ENCODE data around the gene PCYOX1L.
"Not testable (repeated sequence)": the region's sequence is repeated elsewhere in the genome, so short reads cannot be mapped to it uniquely, and the experiment has no call there.

Gene PCYOX1L

DNA sequence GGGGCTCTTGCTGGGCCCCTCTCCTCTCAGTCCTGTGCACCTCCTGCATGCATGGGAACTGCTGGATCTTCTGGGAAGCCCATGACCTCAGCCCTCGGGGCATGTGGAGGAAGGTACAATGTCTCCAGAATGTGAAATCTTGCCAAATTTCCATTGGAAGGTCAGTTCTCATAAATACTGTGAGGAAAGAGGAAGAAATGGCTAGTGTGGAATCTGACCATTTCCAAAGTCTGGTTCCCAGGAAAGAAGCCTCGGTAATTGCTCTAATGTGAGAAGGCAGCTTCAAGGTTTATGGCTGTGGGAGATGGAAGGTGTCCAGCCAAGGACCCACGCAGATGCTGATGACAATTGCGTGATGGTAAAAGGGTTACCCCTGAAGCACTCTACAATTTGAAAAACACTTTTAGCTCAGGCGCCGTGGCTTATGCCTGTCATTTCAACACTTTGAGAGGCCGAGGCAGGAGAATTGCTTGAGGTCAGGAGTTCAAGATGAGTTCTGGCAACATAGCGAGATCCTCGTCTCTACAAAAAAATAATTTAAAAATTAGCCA lies 29.3 kb downstream of the PCYOX1L start:
- no peak for DNase-seq (ENCODE audit: low read depth)

DNA sequence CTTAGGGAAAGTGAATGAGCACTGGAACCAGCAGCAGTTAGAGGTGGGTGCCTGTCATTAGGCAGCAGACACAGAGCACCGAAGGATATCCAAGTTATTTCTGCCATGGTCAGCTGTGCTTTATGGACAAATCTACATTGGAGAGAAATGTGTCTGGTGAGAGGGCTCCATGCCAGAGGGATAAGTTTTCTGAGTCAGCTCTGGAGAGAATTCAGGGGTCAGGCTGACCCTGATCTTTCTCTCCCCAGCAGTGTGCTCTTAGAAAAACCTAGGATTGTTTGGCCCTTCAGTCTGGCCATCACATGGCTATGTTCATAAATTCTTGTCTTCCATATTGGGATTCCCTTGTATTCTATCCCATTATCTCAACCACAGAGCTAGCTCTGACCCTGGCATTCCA lies 30.1 kb downstream of the PCYOX1L start:
- no peak for DNase-seq (ENCODE audit: low read depth)

DNA sequence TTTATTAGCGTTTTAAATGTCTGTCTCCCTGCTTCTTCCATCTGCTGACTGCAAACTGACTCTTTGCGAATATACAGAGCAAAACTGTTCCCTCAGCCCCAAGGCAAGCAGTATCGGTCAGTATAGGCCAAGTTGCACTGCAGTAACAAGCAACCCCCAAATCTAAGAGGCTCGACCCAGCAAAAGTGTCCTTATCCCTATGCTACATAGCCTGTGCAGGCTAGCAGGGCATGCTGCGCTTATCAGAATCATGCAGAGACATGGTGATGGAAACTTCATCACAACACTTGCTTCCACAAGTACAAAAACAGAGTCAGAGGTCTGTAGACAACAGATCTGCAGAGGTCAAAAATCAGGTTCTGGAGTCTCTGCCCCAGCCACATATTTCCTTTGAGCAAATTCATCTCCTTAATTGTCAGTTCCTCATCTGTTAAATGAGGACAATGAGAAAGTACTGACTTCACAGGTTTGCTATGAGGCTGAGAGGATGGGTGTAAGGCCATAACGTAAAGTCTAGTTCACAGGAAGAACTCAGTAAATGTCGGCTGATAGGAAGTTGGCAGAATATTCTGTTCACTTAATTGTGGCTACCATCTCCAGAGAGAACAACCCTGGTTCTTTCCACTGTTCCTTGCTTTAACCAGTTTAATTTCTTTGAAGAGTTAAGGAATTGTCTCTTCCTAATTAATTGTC lies 30.8 kb downstream of the PCYOX1L start:
- no peak for DNase-seq (ENCODE audit: low read depth)

DNA sequence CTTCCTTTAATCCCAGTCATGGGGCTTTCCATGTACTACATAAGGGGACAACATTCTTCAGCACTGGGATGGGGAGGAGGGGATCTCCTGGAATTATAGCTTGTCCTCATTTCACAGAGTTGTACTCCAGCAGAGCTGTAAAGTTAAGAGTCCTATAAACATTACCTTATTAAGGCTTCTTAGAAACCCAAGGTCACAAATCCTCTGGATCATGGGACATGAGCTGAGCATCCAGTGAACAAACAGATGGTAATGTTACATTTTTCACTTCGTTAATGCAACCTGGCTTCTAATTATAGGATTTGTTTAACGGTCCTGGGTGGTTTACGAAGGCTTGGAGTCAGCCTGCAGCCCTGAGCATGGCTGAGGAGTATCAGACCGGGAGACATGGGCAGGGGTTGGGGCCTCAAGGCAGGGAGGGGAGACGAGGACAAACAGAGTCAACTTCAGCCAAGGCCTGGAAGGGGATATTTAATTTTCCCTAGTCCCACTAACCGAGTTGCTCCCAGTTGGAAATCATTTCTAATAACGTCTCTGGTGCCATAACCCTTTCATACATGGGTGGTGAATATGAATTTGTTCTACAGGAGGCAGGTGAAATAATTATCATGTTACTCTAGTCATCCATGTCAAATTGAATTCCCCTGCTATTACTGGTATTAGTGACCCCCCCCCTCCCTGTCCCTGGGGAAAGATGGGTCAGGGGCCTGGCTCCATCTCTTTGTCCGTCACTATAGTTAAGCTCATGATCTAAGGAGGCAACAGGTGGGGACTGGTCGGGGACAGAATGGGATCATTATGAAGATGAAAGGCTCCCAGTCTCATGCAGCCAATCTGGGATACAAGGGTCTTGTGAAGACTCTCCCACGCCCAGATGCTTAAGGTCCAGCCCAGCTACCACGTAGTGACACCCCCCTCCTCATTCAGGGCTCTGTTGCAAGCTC lies 32.0 kb downstream of the PCYOX1L start:
- DNase-seq (ENCODE audit: low read depth), result no peak

DNA sequence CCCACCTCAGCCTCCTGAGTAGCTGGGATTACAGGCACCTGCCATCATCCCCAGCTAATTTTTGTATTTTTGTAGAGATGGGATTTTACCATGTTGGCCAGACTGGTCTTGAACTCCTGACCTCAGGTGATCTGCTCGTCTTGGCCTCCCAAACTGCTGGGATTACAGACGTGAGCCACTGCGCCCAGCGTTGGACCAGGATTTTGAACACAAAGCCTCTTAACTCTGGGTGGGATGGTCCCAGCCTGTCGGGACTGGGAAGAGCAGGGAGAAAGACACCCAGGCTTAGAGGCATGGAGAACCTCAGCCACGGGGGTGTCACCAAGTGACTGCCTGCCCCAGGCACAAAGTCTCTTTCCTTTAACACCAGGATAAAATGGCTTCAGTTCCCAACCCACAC lies 33.2 kb downstream of the PCYOX1L start:
- not testable (repeated sequence) for DNase-seq (ENCODE audit: low read depth)

DNA sequence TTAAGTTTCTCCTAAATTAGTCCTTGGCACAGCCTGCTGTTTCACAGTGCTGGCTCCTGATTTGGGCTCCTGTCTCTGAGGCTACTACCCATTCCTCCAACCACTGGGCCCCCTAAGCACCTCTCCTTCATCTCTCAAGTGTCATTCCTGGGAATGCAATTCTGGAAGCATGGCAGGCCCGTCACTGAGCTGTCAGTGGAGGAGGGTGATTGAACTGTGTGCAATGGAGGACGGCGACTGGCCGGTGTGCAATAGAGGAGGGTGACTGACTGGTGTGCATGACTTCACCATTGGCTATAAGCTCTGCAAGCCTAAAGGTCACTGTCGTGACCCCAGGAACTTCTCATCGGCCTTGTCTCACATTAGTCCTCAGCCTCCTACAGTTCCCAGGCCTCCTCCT lies 33.7 kb downstream of the PCYOX1L start:
- no peak for DNase-seq (ENCODE audit: low read depth)

DNA sequence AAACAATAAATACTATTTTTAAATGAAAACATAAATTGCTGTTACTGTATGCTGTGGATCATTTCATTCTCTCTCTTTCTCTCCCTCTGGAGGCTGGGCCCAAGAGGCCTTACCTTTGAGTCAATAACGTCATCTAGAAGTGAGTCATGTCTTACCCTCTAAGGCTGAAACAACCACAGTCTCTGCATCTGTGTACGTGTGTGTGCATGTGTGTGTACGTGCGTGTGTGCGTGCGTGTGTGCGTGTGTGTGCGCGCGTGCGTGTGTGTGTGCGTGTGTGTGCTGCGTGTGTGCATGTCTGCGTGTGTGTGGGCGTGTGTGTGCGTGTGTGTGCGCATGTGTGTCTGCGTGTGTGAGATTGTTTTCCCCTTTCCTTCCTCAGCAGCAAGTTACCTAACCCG lies 34.9 kb downstream of the PCYOX1L start:
- no peak for DNase-seq (ENCODE audit: low read depth)

DNA sequence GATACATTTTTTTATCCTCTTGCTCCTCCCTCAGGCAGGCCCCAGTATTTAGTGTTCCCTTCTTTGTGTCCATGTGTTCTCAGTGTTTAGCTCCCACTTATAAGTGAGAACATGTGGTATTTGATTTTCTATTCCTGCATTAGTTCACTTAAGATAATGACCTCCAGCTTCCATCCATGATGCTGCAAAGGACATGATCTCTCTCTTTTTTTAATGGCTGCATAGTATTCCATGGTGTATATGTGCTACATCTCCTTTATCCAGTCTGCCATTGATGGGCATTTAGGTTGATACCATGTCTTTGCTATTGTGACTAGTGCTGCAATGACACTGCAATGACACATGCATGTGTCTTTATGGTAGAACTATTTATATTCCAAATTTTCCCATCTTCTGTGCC lies 37.1 kb downstream of the PCYOX1L start:
- DNase-seq (ENCODE audit: low read depth), result not testable (repeated sequence)

DNA sequence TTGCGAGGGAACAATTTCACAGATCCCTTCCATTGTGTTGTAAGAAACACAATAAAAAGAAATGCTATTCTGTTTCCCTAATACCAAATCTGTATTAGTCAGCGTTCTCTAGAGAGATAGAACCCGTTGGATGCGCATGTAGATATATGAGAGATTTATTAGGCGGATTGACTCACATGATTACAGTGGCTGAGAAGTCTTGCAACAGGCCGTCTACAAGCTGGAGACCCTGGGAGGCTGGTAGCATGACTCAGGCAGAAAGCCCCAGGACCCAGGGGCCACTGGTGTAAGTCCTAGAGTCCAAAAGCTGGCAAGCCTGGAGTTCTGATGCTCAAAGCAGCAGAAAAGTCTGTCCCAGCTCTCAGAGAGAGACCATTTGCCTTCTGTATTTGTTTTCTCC lies 39.7 kb downstream of the PCYOX1L start:
- no peak for DNase-seq (ENCODE audit: low read depth)

DNA sequence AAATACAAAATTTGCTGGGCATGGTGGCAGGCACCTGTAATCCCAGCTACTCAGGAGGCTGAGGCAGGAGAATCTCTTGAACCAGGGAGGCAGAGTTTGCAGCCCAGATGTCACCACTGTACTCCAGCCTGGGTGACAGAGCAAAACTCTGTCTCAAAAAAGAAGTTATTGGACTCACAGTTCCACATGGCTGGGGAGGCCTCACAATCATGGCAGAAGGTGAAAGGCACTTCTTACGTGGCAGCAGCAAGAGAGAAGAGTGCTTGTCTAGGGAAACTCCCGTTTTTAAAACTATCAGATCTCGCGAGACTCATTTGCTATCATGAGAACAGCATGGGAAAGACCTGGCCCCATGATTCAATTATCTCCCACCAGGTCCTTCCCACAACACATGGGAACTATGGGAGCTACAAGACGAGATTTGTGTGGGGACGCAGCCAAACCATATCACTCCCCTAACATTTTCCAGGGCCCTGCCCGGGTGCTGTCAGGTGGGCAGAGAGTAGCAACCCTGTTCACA lies 41.0 kb downstream of the PCYOX1L start:
- not testable (repeated sequence) for DNase-seq (ENCODE audit: low read depth)

DNA sequence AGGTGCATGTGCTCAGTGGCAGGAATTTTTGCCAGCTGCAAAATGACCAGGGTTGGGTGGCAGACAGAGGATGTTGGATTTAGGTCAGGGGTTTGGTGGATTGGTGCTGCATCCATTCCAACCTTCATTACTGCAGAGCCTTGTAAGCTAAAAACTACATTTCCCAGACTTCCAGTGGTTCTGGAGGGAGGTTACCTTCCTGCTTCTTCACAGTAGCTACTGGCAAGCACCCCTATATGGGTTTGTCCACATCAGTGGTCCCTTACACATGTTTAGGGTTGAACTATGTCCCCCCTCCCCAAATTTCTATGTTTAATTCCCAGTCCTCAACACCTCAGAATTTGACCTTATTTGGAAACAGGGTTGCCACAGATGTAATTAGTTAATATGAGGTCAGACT lies 41.9 kb downstream of the PCYOX1L start:
- no peak for DNase-seq (ENCODE audit: low read depth)

DNA sequence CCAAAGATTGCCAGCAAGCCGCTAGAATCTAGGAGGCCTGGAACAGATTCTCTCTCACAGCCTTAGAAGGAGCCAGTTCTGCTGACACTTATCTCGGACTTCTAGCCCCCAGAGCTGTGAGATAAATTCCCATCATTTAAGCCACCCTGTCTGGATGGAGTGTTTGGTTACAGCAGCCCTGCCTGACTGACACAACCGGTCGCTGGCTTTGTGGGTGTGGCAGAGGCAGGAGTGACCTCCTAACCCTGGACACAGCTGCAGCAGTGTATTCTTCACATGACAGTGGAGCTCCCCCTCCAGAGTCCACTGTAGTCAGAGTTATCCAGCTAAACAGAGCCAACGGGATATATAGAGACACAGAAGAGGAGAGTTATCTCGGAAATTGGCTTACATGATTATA lies 42.5 kb downstream of the PCYOX1L start:
- DNase-seq (ENCODE audit: low read depth), result no peak

DNA sequence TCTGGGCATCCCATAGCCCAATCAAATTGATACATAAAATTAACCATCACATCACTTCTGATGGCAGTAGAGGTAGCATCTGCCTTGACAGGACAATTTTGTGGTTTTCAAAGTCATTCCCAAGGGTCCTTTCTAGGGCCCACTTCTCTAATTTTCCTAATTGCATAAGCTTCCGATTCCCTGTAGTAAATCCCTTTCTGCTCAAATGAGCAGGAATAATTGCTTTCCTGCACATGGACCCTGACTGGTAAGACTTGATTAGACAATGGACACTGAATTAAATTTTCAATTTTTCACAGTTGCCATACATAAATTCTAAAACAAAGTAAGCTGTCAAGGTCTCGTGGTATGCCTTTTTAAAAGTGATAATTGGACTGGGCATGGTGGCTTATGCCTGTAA lies 43.2 kb downstream of the PCYOX1L start:
- DNase-seq (ENCODE audit: low read depth), result no peak

DNA sequence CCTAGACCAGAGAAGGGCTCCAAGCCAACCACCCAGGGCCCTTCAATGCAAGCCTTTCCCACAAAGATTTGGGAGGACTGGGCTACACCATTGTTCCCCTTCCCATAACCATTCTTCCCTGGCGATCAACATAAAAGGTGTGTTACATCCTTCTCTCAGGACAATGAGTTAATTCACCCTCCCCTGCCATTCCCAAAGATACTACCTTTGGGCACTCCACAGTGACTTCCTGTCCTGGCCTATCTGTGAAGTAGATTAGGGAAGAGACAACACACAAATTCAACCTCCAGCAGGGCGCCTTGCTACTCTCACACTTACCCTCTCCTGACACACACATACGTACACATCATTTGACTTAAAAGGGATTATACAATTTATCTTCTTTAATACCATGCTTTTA lies 44.4 kb downstream of the PCYOX1L start:
- DNase-seq (ENCODE audit: low read depth), result no peak

DNA sequence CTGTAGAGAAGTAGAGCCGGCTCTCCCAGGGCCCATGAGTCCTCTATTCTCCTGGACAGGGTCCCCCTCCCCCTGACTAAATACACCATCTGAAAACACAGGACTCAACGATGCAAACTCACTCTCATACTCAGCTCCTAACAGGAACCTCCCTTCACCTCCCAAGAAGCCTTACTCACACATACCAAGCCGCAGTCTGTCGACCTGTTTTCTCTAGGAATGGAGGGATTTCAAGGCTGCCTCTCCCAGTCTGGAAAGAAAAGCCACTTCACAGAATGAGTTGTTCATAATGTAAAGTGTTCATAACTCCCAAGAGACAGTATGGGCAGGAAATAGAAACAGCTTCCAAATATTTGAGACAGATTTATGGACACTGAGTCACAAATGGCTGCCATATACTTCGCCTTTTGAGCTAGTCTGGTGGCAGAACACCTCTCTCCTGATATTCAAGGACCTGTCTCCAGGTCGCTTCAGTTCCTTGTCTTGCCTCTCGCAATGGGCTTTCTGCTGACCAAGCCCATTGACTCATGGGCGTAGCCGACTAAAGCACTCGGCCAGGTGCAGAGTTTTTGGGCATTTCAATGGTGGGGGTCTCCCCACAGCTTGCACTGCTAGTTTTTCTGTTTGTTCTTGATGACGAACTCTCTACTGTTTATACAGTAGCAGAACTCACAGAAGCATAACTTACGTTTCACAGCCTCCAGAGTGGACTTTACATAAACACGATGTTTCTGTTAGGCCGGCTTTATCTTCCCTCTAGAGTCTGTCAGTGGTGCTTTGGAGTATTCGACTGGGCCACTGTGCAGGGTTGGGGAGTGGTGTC lies 46.3 kb downstream of the PCYOX1L start:
- DNase-seq (ENCODE audit: low read depth), result no peak

DNA sequence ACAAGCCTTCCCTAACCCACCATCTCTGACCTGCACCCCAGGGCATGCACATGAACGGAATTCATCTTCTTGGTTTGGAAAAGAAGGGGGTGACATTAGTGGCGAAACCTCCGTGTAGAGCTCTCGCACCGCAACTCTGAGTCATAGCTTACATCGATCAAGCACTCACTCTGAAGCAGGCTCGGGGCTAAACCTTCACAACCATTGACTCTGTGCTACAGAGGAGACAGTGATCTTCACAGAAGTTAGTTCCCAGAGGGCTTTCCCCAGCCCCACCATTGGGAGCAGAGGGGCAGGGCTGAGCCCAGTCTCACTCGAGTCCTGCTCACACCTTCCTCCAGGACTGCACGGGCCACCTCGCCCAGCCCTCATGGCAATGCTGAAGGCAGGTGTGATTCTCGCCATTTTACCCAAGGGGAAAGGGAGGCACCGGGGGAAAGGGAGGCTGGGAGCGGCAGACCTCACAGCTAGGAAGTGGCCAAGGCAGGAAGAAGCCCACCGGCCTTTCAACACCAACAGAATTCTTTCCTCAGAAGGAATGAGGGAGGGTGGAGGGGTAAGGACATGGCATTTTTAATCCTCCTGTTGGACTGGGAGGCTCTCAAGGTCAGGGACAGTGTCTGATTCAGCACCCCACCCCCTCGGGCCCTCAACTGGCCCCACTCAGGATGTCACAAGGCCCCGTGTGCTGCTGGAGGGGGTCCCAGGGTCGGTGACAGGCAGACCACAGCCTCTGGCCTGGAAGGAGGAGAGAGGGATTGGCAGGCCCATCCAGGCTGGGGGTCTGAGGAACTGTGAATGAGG lies 47.1 kb downstream of the PCYOX1L start:
- no peak for DNase-seq (ENCODE audit: low read depth)

DNA sequence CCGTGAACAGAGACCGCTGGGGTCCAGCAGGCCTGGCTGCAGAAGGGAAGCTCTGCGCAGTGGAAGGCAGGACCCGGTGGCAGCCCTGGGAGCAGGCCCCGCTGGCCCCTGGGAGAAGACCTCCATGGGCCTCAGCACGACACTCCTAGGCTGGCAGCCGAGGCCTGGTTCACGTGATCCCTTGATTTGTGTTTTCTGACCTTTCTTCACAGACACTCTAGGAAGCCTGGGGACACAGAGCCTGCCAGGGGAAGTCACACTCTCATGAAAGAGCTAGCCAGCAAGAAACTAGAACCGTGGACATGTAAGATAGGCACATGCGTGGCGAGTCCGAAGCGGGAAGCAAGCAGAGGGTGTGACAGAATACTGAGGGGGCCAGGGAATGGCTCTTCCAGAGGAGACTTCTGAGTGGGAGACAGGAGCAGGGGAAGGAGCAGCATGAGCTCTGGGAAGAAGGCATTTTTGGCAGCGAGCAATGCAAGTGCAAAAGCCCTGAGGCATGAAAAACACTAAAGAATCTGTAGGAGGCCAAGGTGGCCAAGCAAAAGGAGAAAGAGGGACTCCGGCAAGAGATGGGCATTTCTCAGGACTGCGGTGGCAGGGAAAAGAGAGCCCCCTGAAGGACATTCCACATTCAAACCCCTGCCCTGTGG lies 47.8 kb downstream of the PCYOX1L start:
- no peak for DNase-seq (ENCODE audit: low read depth)

DNA sequence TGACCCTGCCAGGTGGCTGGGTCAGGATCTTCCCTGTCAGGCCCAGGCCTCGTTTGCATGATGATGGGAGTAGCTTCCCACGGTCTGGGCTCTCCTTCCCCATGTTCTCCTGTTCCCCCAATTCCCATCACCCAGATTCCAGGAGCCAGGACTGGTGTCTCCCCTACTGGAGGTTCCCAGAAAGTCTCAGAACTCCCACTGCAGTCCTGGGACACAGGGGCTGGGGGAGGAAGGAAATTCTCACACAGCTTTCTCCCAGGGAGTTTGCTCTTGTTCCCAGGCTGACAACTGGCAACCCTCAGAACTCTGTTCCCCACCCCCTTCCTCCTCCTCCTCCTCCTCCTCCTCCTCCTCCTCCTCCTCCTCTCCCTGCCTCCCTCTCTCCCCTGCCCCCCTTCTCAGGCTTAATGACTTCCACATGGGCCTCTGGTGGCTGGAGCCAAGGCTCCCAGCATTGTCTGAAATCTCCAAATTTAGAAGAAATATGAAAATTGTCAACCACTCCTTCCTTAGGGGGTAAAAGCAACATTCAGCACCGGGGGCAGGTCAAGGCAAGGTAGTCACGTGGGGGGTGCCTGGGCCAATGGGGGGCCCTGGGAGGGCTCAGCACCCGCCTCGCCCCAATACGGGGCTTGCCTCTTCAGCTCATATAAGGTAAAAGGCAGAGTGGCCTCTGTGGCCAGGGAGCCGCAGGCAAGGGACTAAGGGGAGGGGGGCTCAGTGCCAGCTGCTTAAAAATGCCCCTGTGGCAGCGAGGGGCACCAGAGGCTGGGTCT lies 48.5 kb downstream of the PCYOX1L start:
- no peak for DNase-seq (ENCODE audit: low read depth)

DNA sequence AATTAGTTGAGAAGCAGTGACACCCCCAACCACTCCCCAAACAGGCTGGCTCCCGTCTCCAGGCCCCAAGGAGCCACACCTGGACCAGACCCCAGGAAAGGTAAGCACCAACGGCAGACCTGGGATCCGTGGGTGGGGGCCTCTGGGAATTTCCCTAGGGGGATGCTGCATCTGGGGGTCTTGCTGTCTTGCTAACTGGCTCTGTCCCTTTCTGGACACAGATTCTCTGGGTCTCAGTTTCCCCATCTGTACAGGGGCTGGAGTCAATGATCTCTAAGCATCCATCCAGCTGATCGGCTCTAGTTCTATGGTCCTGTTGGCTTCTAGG lies 49.1 kb downstream of the PCYOX1L start:
- DNase-seq (ENCODE audit: low read depth), result no peak
